OCI-LY7 (cell line): ENCODE results near the gene TM4SF4.

Source experiments
- CTCF ChIP-seq: fragments of 200-600 bp; sonication (generic); conservative IDR thresholded peaks from 2 replicates; pipeline ENCODE4 v1.5.1; 2014; ENCODE audit warnings: mild to moderate bottlenecking, antibody characterized with exemption, low read length, moderate library complexity, mixed read lengths
- EZH2phosphoT487 ChIP-seq: fragments of 200-600 bp; sonication (generic); IDR thresholded peaks from 2 replicates; pipeline ENCODE4 v1.6.1; 2018; ENCODE audit warnings: low read depth, borderline replicate concordance, mild to moderate bottlenecking, mixed run types, antibody characterized with exemption, low read length, moderate library complexity, mixed read lengths

GRCh38 chr3:149462581-149463011 is 11.9 kb upstream of the TM4SF4 start:
- no peak for TF ChIP-seq CTCF
- no peak for TF ChIP-seq EZH2phosphoT487
